ENCODE data around the gene FRMD4A.

DNA sequence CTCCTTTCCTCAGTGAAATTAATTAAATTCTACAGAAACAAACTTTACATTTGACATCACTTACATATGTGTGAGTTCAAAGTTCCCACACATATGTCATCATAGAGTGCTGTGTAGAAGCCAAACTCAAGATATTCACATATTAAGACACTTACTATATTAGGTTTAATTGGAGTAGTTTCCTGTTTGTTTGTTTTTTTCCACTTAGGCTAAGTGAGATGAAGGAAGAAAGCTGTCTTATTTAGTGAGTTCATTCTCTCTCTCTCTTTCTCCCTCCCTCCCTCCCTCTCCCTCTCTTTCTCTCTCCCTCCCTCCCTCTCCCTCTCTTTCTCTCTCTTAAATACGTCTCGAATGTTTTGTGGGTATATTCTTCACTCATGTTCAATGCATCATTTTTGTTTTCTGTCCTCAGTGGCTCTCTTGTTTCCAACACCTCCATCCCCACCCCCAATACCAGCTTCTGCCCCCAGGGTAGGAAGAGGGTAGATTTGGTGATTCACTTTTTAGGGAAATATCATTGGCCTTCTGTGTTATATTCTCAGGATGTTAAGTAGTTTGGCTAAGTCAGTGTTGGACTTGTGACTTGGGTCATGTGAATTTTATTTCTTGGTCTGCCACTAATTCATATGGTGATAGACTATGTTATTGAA, 262.0 kb downstream of the FRMD4A start:
- no peak for TF ChIP-seq POLR2A (IDR thresholded peaks at IDR 0.05)
- TF ChIP-seq, protein P1, sequence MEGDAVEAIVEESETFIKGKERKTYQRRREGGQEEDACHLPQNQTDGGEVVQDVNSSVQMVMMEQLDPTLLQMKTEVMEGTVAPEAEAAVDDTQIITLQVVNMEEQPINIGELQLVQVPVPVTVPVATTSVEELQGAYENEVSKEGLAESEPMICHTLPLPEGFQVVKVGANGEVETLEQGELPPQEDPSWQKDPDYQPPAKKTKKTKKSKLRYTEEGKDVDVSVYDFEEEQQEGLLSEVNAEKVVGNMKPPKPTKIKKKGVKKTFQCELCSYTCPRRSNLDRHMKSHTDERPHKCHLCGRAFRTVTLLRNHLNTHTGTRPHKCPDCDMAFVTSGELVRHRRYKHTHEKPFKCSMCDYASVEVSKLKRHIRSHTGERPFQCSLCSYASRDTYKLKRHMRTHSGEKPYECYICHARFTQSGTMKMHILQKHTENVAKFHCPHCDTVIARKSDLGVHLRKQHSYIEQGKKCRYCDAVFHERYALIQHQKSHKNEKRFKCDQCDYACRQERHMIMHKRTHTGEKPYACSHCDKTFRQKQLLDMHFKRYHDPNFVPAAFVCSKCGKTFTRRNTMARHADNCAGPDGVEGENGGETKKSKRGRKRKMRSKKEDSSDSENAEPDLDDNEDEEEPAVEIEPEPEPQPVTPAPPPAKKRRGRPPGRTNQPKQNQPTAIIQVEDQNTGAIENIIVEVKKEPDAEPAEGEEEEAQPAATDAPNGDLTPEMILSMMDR (IDR thresholded peaks at IDR 0.05 in 4 of 5, conservative IDR thresholded peaks at IDR 0.05 in 1 of 5): no peak
